GM12891 (cell line): ENCODE results near the gene NEURL1B.

Source experiments
- DNase-seq: peaks from one replicate; pipeline ENCODE4 v3.0.0; 2011; ENCODE audit warnings: low spot score; ENCODE audit not compliant: insufficient read length
- FAIRE-seq: peaks from 2 replicates; lab custom pipeline; 2011; peaks lifted over from hg19 to GRCh38; lab: Jason Lieb, UNC
- PAX5 ChIP-seq: IDR thresholded peaks from 2 replicates; pipeline ENCODE4 v1.6.1; 2011; ENCODE audit warnings: low read length, moderate library complexity, mild to moderate bottlenecking; ENCODE audit not compliant: insufficient read depth, severe bottlenecking
- POLR2A ChIP-seq: IDR thresholded peaks from 2 replicates; pipeline ENCODE4 v1.6.1; 2011; ENCODE audit warnings: low read depth, low read length, control low read depth
- POLR2AphosphoS5 ChIP-seq: IDR thresholded peaks from 2 replicates; pipeline ENCODE4 v1.6.1; 2011; ENCODE audit warnings: low read depth, low read length, control low read depth
- POU2F2 ChIP-seq: IDR thresholded peaks from 2 replicates; pipeline ENCODE4 v1.6.1; 2011; ENCODE audit warnings: low read depth, mild to moderate bottlenecking, control low read depth, low read length, moderate library complexity
- SPI1 ChIP-seq: IDR thresholded peaks from 2 replicates; pipeline ENCODE4 v1.6.1; 2011; ENCODE audit warnings: low read depth, low read length, control low read depth
- TAF1 ChIP-seq: IDR thresholded peaks from 2 replicates; pipeline ENCODE4 v1.6.1; 2011; ENCODE audit warnings: low read depth, low read length, control low read depth

The NEURL1B gene

DNA sequence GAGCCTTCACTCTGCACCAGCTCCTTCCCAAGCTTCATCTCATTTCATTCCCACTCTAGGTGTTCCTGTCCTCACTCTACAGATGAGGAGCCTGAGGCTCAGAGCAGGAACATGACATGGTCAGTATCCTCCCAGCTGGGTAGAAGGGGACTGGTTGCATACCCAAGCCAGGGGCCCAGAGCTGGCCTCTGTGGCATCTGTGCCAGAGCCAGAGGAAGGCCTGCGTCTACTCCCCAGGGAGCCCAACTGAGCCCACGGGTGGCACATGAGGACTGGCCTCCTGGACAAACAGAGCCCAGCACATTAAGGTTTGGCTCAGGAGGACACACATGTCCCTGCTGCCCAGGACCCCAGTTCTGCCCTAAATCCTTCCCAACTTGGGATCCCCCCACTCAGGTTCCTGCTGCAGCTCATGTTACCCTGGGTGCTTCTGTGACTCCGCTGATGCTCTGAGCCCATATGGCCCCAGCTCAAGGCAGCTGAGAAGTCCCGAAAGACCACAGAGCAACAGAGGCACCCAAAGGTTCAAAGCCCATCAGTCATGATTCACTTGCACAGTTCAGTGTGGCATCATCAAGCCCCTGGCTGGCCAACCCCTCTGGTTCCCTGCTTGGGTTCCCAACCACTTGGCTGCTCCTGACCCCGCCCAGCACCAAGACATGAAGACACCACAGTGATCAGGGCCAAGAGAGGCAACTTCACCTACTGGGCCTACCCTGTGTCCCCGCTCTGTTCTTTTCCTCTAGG is 8.5 kb upstream of the NEURL1B start:
- FAIRE-seq (no peak), DNase-seq (no peak)
- TF ChIP-seq PAX5 (no peak), POLR2AphosphoS5 (no peak), SPI1 (no peak), TAF1 (no peak), POU2F2 (no peak), POLR2A (no peak)

DNA sequence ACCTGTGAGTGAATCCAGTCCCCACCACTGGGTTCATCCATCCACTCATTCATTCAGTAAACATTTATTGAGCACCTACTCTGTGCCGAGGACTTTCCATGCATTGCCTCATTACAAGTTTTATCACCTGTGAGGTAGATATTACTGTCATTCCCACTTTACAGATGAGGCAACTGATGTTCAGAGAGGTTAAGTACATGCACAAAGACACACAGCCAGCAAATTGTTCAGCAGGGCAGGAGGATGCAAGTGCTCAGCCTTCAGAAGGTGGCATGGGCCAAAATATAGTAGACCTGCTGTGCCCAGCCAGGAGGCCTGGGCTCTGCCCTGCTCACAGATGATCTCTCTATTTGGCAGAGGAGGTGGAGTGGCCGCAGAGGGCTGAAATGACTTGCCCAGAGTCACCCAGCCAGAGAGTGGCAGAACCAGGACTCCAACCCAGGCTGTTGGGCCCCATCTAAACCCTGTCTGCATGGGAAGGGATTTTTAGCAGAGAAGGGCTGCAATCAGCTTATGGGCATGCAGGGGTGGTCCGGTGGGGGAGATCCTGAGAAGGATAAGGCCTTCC is 7.6 kb upstream of the NEURL1B start:
- TF ChIP-seq TAF1 (no peak), POLR2A (no peak), POU2F2 (no peak), PAX5 (no peak), SPI1 (no peak), POLR2AphosphoS5 (no peak)
- DNase-seq, result no peak
- no peak for FAIRE-seq

DNA sequence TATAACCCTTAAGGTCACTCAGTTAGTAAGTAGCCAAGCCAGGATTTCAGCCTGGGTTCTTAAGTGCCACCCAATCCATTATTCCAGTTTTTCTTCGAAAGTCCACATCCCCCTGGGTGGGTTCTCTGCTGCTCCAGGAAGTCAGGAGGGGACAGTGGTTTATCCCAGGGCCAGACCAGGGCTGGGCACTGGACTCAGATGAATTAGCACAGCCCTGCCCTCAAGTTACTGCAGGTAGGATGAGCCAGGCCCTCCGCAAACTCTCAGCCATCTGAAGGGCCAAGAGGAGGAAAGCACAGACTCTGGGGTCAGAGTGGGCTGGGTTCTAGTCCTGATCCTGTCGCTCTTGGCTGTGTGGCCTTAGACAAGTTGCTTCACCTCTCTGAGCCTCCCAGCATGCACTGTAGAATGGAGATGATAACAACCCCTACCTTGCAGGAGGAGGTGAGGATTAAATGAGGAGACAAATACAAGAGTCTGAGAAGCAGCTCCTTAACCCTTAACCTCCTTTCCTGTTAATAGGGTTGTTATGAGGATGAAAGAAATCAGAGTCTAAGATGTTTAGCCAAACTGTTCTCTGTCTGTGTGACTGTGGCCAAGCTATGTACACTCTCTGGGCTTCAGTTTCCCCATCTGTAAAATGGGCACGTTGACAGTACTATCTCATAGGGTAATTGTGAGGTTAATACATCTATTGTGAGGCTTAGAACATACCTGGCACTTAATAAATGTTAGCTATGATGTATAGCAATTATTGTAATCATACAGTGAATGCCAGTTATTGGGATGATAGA is 6.8 kb upstream of the NEURL1B start:
- TF ChIP-seq POU2F2, result no peak
- TF ChIP-seq SPI1, result no peak
- TF ChIP-seq POLR2AphosphoS5, result no peak
- TF ChIP-seq POLR2A, result no peak
- TF ChIP-seq PAX5, result no peak
- TF ChIP-seq TAF1, result no peak
- no peak for DNase-seq
- no peak for FAIRE-seq

DNA sequence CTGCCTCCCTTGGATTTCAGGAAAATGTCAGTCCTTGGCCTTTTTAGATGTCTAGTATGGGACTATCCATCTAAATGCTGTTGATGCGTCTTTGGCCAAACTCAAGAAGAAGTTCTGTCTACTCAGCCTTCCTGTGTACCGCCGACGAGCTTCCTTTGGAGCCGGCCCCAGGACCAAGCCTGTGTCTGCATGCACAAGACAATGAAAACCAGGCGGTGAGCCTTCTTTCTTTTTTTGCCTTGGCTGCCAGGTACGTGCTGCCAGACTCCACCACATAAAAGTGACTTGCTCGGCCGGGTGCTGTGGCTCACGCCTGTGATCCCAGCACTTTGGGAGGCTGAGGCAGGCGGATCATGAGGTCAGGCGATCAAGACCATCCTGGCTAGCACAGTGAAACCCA is 6.0 kb upstream of the NEURL1B start:
- DNase-seq (no peak), FAIRE-seq (no peak)
- TF ChIP-seq POLR2AphosphoS5 (no peak), POLR2A (no peak), PAX5 (no peak), POU2F2 (no peak), SPI1 (no peak), TAF1 (no peak)

DNA sequence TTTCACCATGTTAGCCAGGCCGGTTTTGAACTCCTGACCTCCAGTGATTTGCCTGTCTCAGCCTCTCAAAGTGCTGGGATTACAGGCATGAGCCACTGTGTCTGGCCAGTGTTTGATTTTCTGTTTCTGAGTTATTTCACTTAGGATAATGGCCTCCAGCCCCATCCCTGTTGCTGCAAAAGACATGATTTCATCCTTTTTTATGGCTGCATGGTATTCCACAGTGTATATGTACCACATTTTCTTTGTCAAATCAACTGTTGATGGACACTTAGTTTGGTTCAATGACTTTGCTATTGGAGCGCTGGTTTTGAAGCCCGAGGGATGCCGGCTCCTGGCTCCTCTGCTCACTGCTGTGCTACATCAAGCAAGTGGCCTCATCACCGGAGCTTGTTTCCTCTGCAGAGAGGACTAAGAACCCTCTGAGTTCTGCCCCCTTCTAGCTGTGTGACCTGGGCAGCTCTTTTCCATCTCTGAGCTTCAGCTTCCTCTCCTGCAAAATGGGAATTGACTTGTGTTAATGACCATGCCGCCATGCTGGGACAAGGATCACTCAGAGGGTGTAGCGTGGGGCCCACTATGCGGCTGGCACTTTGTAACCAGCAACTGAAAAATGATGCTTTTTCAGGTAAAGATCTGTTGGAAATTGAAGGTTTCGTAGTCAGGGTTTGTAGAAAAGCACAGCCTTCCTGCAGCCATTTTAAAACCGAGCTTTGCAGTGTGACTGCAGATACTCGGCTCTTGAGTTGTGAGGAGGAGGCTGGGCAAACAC is 4.6 kb upstream of the NEURL1B start:
- TF ChIP-seq POLR2AphosphoS5 (no peak), TAF1 (no peak), POU2F2 (no peak), POLR2A (no peak), SPI1 (no peak)
- FAIRE-seq (no peak), DNase-seq (no peak)

DNA sequence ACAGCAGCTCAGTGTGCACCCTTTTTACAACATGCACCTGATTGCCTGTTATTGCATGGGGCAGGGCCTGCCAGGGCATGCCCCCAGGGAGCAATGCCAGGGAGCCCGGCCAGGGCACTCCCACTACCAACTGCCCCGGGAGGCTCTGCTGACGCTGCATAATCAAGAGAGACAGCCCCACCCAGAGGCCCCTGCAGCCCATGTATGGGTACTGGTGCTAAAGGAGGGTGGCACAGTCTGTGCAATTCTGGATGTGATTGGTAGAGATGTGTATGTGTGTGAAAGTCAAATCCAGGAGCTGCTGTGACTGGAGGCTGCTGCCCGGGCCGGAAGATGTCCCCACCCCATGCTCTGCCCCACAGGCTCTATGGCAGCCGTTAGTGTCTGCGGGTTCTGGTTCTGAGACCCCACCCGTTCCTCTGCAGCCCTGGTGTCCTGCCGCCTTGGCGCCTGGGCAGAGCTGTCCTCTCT is 3.9 kb upstream of the NEURL1B start:
- DNase-seq, result no peak
- no peak for FAIRE-seq
- TF ChIP-seq TAF1 (no peak), POU2F2 (no peak), POLR2AphosphoS5 (no peak), SPI1 (no peak), POLR2A (no peak), PAX5 (no peak)

DNA sequence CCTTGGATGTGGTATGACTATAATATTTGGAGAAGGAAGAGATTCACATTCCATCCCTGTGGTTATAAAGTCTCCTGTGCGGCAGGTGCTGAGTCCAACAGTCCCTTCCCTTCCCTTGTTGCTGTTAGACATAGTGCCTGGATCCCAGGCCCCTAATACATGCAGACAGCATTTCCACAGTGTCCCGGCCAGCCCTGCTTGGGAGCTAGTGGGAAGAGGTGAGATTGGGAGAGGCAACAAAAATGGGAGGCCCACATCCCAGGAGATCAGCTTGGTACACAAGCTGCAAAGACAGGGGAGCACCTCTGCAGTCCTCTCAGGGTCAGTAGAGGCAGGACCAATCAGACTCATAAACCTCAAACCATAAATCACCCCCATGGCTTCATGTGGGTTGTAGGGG is 3.3 kb upstream of the NEURL1B start:
- TF ChIP-seq TAF1 (no peak), POLR2A (no peak), POU2F2 (no peak), PAX5 (no peak), POLR2AphosphoS5 (no peak), SPI1 (no peak)
- no peak for DNase-seq
- no peak for FAIRE-seq

DNA sequence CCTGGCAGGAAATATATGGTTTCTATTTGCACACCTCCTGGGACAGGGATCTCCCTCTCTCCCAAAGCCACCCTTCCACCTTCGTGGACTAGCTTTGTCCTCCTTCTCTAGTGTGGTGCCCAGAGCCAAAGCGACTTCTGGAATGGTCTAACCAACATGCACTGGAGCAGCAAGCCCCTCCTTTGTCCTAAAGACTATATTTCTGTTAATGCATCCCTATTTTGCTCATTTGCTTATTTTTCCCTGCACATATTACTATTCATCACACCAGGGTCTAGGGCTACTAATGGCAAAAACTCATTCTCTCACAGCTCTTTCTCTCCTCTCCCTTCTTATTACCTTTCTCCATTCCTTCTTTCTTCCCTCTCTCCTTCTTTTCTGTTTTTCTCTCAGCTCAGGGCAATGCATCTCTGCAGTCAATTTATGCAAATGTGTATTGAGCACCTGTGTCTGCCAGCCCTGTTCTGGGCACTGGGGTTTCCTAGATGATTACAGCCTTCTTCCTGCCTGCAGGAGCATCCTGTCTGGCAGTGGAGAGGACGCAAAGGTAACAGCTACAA is 2.8 kb upstream of the NEURL1B start:
- no peak for DNase-seq
- TF ChIP-seq SPI1, result no peak
- no peak for TF ChIP-seq POU2F2
- no peak for TF ChIP-seq POLR2AphosphoS5
- TF ChIP-seq PAX5, result no peak
- TF ChIP-seq TAF1, result no peak
- TF ChIP-seq POLR2A, result no peak
- no peak for FAIRE-seq

DNA sequence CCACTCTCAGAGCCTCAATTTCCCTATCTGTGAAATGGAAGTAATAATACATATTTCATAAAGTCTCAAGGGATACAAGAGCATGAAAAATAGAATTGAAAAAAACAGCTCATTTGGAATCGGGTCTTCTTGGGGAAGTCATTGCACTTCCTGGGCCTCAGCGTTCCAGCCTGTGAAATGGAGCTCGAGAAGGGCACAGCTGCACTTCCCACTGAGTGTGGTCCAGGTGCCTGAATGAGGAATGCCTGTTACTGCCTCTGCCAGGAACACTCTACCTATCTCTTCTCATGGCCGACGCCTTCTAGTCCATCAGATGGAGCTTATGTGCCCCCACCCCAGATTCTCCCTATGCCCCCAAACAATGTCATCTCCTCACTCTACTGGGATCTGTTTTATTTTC is 924 bp upstream of the NEURL1B start:
- no peak for FAIRE-seq
- TF ChIP-seq POLR2AphosphoS5, result no peak
- TF ChIP-seq TAF1, result no peak
- TF ChIP-seq POU2F2, result no peak
- TF ChIP-seq PAX5, result no peak
- no peak for TF ChIP-seq POLR2A
- TF ChIP-seq SPI1, result no peak
- DNase-seq, result no peak
